Activated CD4-positive, alpha-beta T cell treated with anti-CD3 and anti-CD28 coated beads, Interleukin-10, Interleukin-2, amounts not matched to agents 100 ng/mL and 50 ng/mL, durations not matched to agents 16 hours and 8 hours (primary cell): ENCODE results near the gene GPC2.

Experiments used
- DNase-seq: peaks from one replicate; pipeline ENCODE4 v3.0.0-alpha.2; 2020

Gene GPC2

DNA sequence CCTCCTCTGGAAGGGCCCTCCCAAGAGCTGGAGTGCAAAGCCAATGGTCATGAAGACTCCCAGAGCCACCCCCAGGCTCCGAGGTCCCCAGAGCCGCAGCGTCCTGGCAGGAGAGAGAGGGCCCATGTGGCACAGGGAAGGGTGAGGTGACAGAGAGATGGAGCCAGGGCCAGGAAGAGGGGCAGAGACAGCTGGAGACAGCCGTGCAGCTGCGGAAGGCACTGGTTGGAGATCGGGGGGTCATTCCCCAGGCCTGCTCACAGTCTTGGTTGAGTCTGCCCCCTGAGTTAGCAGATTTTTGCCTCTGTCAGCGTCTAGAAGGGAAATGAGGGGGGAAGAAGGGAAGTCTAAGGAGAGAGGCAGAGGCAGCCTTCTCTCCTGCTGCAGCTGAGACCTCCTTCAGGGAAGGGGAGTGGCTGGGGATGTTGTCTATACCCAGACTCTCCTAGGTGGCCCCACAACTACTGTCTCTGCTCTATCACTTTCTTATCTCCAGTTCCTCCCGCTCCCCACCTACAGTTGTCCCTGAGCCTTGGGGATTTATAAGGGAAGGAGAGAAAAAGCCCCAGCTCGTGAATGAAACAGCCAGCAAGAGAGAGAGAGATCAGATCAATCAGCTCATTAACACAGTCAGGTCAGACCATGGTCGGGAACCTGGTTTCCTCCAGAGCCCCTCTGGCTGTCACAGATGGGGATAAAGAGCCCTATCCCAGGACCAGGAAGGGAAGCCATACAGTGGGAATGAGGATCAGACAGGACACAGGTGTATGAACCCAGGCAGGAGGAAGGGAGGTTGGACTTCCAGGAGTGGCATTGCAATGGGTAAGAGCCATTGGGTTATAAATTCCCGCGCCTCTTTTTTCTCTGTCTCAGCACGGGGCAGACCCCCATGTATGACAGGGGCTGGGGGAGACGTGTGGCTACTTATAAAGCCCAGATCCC, 9.9 kb downstream of the GPC2 start:
- no peak for DNase-seq

DNA sequence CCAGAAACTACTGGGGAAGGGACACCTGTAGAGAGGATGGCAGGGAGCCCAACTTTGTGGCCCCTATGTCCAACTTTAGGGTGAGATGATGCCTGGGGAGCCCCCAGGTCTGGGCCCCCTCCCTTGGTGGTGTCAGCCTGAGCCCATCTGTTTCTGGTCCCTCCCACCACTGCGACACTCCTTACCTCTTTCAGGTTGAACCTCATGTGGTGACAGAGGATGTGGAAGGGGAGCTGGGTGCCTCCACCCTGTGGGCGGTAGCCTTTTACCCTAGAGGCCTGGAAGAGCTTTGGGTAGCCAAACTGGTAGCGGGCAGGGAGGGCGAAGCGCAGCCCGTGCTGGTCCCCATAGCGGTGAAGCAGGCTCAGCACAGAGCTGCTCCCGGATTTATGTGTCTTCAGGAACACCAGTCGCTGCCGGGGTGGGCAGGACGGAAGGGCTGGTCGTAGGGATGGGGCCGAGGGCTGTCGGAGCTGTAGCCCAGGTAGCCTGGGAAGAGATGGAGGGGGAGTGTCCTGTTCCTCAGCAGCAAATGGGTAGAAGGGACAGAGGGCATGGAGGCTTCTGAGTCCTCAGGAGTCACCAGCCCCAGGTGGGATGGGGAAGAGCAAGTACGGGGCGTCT, 10.8 kb downstream of the GPC2 start:
- DNase-seq: no peak

DNA sequence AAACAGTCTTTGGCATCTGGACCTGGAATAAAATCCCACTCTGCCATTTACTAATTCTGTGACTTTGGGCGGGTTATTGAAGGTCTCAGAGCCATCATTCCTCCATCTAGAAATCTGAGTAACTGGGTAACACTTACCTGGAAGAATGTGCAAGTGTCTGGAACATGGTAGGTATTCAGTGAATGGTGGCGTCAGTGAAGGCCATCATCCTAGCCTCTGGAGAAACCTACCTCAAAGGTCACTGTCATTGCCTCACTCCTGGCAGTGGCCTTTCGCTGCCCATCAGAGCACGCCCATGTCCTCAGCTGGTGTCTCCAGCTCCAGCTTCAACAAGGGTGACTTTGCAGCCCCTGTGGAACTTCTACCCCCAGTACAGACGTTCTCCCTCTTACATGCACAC, 13.3 kb downstream of the GPC2 start:
- DNase-seq: no peak

DNA sequence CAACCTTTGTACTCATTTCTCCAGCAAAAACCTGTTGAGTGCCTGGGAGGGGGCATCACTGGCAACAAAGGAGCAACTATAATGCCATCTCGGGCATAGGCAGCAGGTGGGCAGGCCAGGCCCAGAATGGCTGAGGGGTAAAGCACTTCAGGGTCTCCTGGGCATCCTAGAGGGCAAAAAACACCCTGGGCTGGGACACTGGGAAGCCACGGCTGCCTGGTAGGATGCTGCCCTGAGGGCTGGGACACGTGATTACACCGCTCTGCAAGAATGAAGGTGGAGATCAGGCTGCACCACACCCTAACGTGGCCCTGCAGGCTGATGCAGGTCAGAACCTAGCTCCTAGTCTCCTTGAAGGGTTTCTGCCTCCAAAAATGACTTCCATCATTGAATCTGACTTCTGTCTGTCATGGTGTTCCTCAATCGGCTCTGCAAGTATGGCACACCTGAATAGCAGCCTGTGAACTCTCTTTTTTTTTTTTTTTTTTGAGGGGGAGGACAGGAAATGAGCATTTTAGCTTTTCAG, 14.1 kb downstream of the GPC2 start:
- DNase-seq: no peak

DNA sequence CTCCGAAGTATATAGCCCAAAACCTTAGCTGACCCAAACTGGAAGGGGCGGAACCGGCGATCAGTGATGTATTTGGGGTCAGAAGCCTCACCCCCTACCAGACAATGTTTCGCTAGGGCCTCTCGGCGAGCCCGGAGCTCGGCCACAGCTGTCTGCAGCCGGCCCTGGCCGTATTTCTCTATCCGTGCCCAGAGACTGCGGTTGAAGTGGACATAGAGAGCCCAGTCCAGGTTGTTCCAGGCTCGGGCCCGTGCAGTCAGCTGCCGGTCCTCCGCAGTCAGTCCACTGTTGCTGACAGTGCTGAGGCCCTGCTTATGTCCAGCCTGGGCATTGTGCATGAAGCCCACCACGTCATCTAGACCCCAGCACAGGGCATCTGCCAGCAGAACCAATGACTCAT, 17.1 kb downstream of the GPC2 start:
- no peak for DNase-seq

DNA sequence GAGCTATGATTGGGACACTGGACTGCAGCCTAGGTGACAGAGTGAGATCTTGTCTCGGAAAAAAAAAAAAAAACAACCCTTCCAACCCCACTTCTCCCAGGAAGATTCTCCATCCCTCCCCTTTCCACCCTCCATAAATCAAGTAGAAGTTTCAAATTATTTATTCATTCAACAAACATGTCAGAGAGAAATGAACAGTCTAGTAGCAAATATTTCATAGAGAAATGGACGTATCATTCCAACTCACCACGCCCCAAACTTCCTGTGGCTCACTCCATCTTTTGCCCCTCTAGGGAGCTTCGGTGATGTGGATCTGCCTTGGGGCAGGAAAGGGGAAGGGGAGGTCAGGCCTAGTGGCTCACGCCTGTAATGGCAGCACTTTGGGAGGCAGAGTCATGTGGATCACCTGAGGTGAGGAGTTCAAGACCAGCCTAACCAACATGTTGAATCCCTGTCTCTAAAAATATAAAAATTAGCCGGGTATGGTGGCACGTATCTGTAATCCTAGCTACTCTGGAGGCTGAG, 18.0 kb downstream of the GPC2 start:
- DNase-seq: no peak

DNA sequence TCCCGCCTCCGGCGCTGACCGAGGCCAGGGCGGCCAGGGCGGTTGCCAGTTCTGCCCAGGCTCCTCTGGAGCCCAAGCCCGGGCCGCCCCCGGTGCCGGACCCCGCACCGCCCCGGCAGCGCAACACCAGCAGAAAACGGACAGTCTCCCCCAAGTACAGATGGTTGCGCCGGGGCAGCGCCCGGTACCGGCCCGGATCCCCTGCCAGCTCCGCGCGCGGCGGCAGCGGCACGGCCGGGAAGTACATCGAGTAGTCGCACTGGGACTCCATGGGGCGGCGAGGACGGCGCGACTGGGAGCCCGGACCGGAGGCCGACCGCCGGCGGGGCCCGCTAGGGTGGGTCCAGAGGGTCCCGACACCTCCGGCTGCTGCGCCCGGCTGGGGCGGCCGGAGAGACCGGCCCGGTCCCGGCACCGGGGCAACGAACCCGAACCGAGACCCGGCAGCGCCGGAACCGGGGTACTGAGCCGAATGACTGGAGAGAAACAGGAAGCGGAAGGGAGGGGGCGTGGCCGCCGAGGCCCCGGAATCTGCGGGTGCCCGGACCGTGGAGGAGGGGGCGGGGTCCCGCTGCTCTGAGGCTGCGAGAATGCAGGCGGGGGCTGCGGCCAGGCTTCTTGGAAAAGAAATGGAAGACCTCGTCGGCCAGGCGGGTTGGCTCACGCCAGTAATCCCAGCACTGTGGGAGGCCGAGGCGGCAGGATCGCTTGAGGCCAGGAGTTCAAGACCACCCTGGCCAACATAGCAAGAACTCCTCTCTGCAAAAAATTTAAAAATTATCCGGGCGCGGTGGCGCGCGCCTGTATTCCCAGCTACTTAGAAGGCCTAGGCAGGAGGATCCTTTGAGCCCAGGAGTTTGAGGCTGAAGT, 18.7 kb downstream of the GPC2 start, which contains the start of gene TRAPPC14:
TSS of gene TRAPPC14 (minus strand) at position 495 of the 870 bp plus-strand sequence. CDS start at position 271, 224 bp downstream.
- DNase-seq: peak; percentile 93

DNA sequence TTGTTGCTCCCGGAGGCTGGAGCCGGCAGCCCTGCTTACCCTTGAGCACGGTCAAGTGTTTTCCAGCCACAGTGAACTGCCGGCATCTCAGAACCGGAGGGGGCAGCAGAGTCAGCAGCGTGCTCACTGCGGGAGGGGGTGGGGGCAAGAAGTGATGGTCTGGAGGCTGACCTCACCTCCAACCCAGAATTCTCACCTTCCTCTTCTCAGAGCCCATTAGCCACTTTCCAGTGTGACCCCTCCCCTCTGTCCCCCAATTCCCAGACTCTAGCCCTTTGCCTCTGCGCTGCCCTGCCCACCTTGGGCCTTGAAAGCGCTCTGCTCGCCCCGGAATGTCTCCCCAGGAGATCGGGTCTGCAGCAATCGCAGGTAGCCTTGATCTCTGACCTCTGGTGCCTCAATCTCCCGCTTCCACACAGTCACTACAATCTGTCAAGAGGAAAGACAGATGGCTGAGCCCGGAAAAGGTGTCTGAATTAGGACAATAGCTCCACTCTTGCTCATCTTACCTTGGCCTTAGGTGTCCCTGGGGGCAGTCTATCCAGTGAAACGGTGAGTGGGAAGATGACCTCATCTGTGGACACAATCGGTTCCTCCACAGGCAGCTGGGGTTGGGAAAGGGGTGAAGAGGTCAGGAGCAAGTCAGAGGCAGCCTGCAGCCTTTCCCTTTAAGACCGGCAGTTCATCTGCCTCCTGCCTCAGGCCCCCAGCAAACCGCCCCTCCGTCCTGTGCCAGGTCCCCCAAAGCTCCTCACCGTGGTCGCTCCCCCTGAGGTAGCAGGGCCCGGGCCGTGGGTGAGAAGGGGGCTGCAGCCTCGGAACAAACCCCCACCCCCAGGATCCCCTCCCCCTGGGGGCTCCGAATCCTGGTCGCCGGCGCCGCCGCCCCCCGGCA, 19.6 kb downstream of the GPC2 start:
- no peak for DNase-seq

DNA sequence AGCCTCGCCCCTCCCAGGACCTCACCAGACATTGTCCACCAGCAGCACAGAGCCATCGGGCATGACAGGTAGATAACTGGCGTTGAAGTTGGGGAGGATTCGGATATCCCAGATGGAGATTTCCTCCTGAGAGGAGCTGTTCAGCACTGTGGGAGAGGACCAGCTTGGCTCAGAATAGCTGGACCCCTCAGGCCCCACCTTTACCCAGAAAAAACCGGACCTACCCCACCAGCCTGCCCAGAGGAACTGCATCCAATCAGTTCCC, 20.2 kb downstream of the GPC2 start:
- no peak for DNase-seq

DNA sequence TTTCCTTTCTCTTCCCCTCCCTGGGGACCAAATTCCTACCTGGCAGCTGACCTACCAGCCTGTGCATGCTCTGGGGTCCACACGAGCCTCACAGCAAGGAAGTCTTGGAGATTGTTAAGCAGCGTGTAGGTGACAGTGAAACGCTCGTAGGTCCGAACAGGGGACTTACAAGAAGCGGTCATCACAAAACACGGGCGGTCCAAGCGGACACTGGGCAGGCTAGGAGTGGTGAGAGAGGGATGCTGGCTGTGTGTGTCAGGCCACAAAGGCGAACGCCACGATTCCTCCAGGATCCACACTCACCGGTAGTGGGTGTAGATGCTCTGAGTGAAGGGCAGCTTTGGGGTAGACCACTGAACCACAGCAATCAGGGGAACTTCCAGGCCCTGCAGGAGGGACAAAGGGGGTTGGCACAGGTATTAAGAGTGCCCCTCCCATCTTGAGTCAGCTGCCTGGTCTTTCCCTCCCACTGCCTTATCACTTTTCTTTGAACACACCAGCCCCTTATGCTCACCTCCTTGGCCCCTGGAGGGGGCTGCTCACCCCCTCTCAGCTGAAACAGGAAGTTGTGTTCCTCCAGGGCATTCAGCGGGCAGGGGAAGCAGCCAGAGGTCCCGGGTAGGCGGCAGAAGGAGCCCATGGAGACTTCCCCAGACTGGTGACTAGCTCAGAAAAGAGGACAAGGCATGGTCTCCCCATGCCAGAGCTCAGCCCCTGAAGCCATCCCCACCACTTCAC, 20.7 kb downstream of the GPC2 start:
- DNase-seq: no peak

DNA sequence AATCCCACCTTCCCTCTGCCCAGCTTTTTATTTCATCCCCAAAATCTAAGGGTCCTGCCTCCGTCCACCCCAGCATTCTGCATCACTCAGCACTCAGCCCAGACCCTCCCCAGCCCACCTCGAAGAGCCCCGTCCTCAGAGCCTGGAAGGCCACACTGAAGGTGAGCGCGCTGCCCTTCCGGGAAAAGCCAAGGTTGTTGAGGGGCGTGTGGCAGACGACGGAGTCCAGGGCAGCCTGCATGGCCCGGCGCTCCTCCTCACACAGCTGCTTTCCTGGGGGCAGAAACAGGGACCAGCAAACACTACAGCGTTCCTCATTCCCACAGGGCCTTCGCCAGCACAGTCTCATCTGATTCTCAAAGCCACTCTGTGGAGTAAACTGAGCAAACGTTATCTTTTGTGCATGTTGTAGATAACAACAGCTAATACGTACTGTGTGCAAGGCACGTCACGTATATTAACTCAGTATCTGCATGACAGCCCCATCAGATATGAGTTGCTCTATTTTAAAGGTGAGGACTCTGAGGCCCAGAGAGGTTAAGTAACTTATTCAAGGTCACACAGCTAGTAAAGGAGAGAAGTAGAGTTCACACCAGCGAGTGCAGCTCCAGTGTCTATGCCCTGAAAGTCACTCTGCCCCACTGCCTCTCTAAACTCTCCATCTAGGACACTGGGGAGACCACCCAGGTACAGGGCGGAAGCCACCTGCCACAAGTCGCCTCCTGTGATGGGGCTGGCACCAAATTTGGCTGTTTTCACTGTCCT, 21.4 kb downstream of the GPC2 start:
- no peak for DNase-seq

DNA sequence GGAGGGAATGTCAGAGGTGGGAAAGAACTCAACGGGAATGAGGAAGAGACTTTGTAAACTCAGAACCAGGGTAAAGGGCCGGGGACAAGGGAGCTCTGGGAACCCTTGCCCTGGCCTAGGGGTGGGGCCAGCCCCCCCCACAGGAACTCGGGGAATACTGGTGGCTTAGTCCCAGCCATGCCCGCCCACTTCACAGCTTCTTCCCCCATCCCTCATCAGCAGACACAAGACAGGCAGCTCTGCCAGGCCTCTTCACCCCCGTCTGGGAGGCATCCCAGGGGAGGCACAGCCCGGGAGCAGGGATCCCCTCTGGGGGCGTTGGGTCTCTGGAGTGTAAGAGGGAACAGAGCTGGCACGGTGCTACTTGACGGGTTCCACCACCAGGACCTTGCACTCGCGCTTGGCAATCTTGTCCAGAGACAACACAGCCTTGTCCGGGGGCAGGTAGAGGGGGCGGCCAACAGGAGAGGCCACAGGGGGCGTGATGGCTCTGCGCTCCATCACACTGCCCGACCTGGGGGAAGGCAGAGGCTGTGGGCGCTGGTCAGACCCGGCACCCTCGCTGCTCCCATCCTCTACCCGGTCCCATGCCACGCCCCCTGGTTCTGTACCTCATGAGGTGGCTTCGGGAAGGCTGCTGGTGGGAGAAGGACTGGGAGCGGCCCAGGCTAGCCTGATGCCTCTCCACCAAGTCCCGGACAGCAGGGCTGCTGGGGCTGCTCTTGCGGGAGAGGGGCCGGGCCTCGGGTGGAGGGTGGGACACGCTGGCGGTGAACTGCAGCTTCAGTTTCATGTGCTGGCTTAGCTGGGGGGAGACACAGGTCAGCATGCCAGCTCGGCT, 22.3 kb downstream of the GPC2 start:
- no peak for DNase-seq

DNA sequence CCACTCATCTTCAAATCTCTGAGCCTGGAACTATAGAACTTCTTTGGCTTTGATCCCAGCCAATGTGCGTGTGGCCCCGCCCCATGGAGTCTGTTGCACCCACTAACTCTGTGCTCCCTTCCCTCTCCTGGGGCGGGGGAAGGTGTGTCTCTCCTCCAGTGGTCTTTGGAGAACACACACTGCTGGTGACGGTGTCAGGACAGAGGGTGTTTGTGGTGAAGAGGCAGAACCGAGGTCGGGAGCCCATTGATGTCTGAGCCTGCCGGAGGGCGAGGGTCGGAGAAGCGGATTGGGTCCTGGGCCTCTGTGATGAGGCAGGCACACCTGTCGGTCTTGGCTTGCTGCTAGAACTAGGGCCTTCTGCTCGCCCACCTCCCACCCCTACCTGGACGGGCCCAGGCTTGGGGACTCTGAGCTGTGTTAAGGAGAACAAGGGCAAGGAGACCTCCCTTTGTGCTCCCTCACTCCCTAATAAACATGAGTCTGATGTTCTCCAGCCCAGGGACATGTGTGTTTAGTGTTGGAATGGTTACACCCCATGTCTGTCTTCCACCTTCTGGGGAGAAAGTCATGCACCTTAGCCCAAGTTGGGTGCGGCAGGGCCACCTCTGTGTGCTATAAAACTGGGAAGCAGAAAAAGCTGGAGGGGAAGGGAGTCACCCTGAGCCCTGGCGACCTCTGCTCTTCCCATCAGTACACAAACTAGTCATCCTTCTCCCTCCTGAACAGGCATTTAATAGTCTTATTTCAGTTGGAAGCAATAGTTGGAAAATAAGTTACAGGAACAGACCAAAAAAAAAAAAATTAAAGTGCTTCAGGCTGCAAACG, 23.3 kb downstream of the GPC2 start:
- DNase-seq: no peak

DNA sequence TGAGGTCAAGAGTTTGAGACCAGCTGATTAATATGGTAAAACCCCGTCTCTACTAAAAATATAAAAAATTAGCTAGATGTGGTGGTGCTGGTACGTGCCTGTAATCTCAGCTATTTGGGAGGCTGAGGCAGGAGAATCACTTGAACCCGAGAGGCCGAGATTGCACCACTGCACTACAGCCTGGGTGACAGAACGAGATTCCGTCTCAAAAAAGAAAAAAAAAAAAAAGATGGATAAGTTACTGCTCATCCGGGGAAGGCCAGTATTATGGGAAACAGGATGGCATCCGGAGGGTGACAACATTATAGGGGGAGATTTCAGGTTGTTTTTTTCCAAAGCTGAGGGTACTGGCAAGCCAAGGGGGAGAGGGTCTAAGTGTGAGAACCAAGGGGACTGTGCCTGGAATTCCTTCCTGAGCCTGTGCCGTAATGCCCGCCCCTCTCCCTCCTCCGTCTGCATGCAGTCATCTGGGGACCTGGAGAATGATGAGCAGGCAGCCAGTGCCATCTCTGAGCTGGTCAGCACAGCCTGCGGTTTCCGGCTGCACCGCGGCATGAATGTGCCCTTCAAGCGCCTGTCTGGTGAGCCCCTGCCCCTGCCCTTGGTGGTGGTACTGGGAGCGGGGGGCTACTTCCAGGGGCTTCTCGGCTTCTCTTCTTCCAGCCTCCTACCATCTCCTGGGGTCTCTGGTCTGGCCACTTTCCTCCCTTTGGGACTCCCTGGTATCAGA, 24.1 kb downstream of the GPC2 start:
- DNase-seq: no peak

DNA sequence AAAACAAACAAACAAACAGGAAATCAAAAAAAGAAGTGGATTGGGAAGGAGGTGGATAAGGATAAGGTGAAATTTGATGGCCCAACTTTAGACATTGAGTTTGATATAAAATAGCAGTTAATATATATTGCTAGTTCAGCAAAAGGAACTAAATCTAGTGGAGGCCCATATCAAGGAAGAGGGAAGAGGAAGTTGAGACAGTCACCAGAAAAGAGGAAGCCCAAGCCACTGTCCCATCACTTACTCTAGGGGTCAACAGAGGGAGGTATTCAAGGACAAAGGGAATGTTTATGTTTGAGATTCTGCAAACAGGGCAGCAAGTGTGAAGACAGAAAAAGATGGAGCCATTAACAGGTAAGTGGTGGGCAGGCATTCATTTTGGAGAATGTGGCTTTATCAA, 24.8 kb downstream of the GPC2 start:
- no peak for DNase-seq

DNA sequence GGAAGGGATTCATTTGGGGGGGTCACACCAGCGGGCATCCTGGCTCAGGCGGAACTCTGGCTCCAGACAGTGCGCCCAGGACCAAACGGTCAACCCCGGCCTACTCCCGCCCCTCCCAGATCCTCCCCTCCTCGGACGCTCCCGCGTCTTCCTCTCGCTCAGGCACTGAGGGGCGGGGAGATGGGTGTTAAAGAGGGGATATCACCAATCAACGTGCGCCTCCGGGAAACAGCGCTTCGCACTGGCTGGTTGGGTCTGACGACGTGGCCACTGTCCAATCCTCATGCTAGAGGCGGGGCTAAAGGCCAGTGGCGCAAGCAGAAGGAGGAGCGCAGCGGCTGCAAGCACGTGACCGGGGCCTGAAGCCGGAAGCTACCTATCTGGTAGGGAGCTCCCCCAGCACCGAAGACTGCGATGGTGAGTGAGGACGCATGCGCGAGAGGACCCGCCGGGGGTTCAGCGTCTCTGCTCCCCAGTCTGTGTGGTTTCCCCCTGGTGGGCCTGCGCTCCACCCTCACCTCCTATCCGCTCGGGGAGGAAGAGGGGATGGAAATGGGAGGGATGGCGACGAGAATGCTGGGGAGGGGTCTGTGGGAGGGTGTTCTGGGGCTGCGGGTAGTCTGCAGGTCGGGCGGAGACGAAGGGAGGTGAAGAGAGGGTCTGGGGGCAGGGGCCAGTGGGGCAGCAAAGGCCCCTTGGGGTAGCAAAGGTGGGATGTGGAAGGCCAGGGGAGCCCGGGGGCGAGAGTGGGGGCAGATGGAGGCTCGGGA, 28.4 kb downstream of the GPC2 start, which contains the start of gene LAMTOR4:
TSS of gene LAMTOR4 (plus strand) at position 360 of the 770 bp plus-strand sequence. CDS start at position 415, 55 bp downstream.
- peak; percentile 100 for DNase-seq

DNA sequence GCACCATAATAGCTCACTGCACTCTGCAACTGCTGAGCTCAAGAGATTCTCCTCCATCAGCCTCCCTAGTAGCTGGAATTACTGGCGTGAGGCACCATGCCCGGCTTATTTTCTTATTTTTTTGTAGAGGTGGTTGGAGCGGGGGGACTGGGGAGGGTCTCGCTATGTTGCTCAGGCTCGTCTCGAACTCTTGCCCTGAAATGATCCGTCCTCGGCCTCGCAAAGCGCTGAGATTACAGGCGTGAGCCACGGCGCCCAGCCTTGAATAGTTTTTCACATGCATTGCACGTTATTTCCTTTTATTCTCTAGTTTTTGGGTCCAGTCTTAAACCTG, 29.0 kb downstream of the GPC2 start:
- DNase-seq: no peak
